Measurements from ENCODE around the gene PLCB4.

DNA sequence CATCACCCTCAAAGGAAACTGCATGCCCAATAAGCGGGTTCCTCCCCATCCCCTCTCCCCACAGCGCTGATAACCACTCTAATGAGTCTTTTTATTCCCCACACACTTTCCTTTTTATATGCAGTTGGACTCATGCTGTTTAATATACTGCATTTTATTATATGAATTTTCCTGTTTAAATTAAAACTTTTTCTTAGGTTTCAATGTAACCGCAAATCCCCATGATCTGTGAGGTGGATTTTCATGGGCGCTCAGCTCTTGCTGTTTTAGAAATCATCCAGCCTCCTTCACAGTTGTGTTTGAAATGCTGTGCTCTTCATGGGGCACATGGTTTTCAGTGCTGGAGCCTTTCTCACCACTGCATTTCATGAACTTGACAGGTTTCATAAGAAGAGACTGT is 280.4 kb downstream of the PLCB4 start:
- TF ChIP-seq, protein P1, sequence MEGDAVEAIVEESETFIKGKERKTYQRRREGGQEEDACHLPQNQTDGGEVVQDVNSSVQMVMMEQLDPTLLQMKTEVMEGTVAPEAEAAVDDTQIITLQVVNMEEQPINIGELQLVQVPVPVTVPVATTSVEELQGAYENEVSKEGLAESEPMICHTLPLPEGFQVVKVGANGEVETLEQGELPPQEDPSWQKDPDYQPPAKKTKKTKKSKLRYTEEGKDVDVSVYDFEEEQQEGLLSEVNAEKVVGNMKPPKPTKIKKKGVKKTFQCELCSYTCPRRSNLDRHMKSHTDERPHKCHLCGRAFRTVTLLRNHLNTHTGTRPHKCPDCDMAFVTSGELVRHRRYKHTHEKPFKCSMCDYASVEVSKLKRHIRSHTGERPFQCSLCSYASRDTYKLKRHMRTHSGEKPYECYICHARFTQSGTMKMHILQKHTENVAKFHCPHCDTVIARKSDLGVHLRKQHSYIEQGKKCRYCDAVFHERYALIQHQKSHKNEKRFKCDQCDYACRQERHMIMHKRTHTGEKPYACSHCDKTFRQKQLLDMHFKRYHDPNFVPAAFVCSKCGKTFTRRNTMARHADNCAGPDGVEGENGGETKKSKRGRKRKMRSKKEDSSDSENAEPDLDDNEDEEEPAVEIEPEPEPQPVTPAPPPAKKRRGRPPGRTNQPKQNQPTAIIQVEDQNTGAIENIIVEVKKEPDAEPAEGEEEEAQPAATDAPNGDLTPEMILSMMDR (IDR thresholded peaks at IDR 0.05) = no peak
- TF ChIP-seq POLR2AphosphoS5 (IDR thresholded peaks at IDR 0.05; ENCODE audit: insufficient read depth in 1 of 2, low read depth in 1 of 2) (no peak), POLR2A (IDR thresholded peaks at IDR 0.05) (no peak)

All from vagina (tissue), 2 donors.